ENCODE measurements around the gene RABGAP1L.

DNA sequence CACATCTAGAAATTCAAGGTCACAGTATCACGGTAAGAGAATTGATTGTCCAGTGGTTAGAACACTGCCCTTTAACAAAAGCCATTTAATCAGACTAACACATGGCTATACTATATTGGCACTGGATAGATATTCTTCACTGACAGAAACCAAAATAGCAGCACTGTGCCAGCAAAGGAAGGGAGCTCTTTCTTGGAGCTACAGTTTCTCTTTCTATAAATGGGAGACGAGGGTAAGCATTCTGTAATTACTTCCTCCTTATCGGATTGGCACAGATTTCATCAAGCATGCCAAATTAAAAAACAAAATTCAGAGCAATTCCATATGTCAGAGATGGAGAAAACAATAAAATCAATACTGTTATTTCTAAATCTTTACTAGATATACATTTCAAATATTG is 724.7 kb downstream of the RABGAP1L start:
- TF ChIP-seq ZNF660 (tag by site-specific recombination; IDR thresholded peaks at IDR 0.05) = no peak
- no peak for TF ChIP-seq CTCF (tag by site-specific recombination; IDR thresholded peaks at IDR 0.05)
- TF ChIP-seq ZNF777 (tag by site-specific recombination; IDR thresholded peaks at IDR 0.05; ENCODE audit: borderline replicate concordance) = no peak
- TF ChIP-seq REST (tag by site-specific recombination; IDR thresholded peaks at IDR 0.05) = no peak
- TF ChIP-seq, protein P1, sequence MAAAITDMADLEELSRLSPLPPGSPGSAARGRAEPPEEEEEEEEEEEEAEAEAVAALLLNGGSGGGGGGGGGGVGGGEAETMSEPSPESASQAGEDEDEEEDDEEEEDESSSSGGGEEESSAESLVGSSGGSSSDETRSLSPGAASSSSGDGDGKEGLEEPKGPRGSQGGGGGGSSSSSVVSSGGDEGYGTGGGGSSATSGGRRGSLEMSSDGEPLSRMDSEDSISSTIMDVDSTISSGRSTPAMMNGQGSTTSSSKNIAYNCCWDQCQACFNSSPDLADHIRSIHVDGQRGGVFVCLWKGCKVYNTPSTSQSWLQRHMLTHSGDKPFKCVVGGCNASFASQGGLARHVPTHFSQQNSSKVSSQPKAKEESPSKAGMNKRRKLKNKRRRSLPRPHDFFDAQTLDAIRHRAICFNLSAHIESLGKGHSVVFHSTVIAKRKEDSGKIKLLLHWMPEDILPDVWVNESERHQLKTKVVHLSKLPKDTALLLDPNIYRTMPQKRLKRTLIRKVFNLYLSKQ (tag by site-specific recombination; IDR thresholded peaks at IDR 0.05; ENCODE audit: borderline replicate concordance) = no peak

Measured in HEK293 (cell line).